Measurements from ENCODE around the gene SMYD1.

GRCh38 chr2:88085602-88086001 lies 18.0 kb downstream of the SMYD1 start:
- TF ChIP-seq CTCF (IDR thresholded peaks at IDR 0.05; ENCODE audit: poor library complexity, severe bottlenecking) (no peak), REST (IDR thresholded peaks at IDR 0.05; ENCODE audit: borderline replicate concordance) (no peak), EZH2 (IDR thresholded peaks at IDR 0.05; ENCODE audit: borderline replicate concordance, insufficient read depth, low read length, poor library complexity, severe bottlenecking) (no peak), POLR2AphosphoS5 (IDR thresholded peaks at IDR 0.05) (no peak), EP300 (conservative IDR thresholded peaks at IDR 0.05; ENCODE audit: poor library complexity, severe bottlenecking) (no peak), MXI1 (conservative IDR thresholded peaks at IDR 0.05; ENCODE audit: poor library complexity, severe bottlenecking) (no peak), TAF1 (IDR thresholded peaks at IDR 0.05; ENCODE audit: low read depth) (no peak)

Measured in neural cell (in vitro differentiated cells).